GM23338 (cell line): ENCODE measurements around the gene CYRIA. TPM values are rescaled to one million over a fixed set of nuclear protein-coding genes. Genes with fewer than 3 reads are reported as not detected.

ENCODE experiments used
- ATAC-seq: fragments of 200-7000 bp; cut with Tn5 transposase; 3 replicates; pipeline ENCODE4 v1.9.1; 2020
- DNase-seq: peaks from one replicate; pipeline ENCODE4 v3.0.0-alpha.2; 2015; ENCODE audit warnings: low spot score
- H2AFZ ChIP-seq: fragments of 200-600 bp; sonication (generic); 2 replicates; pipeline ENCODE4 v1.8.0; 2016; ENCODE audit warnings: antibody characterized with exemption, mild to moderate bottlenecking, moderate library complexity
- H3F3A ChIP-seq: fragments of 200-600 bp; sonication (generic); replicated peaks from 2 replicates; pipeline ENCODE4 v1.8.0; 2017; ENCODE audit warnings: antibody characterized with exemption, mixed run types, low read depth
- H3K27ac ChIP-seq: fragments of 200-600 bp; sonication (generic); 2 replicates; pipeline ENCODE4 v1.6.1; 2016; ENCODE audit warnings: low read depth
- H3K27me3 ChIP-seq: fragments of 200-600 bp; sonication (generic); 2 replicates; pipeline ENCODE4 v1.8.0; 2016; ENCODE audit warnings: mild to moderate bottlenecking, mixed run types, moderate library complexity; ENCODE audit not compliant: insufficient read depth
- H3K36me3 ChIP-seq: fragments of 200-600 bp; sonication (generic); 2 replicates; pipeline ENCODE4 v1.8.0; 2016; ENCODE audit warnings: mild to moderate bottlenecking; ENCODE audit not compliant: insufficient read depth
- H3K4me1 ChIP-seq: fragments of 200-600 bp; sonication (generic); 2 replicates; pipeline ENCODE4 v1.8.0; 2016; ENCODE audit warnings: mild to moderate bottlenecking, moderate library complexity; ENCODE audit not compliant: insufficient read depth
- H3K4me2 ChIP-seq: fragments of 200-600 bp; sonication (generic); 2 replicates; pipeline ENCODE4 v1.7.1; 2017; ENCODE audit warnings: mixed run types
- H3K4me3 ChIP-seq: fragments of 200-600 bp; sonication (generic); 2 replicates; pipeline ENCODE4 v1.6.1; 2016; ENCODE audit warnings: mixed run types
- H3K79me2 ChIP-seq: fragments of 200-600 bp; sonication (generic); replicated peaks from 2 replicates; pipeline ENCODE4 v1.8.0; 2017; ENCODE audit warnings: mild to moderate bottlenecking; ENCODE audit not compliant: insufficient read depth
- H3K9me2 ChIP-seq: fragments of 200-600 bp; sonication (generic); 2 replicates; pipeline ENCODE4 v1.8.0; 2017; ENCODE audit not compliant: insufficient read depth
- H4K20me1 ChIP-seq: fragments of 200-600 bp; sonication (generic); replicated peaks from 2 replicates; pipeline ENCODE4 v1.8.0; 2017; ENCODE audit warnings: mild to moderate bottlenecking; ENCODE audit not compliant: insufficient read depth
- H3K27ac Mint-ChIP-seq: 2 replicates; pipeline ENCODE4 v1.8.0; 2020; ENCODE audit warnings: inconsistent platforms, mild to moderate bottlenecking, moderate library complexity, mixed read lengths
- H3K27me3 Mint-ChIP-seq: 3 replicates; pipeline ENCODE4 v1.8.0; 2022; ENCODE audit warnings: low read depth, mild to moderate bottlenecking, moderate library complexity, mixed read lengths, inconsistent platforms; ENCODE audit not compliant: insufficient read depth, poor library complexity
- H3K36me3 Mint-ChIP-seq: 3 replicates; pipeline ENCODE4 v1.8.0; 2021; ENCODE audit warnings: low read depth, mild to moderate bottlenecking, inconsistent platforms, moderate library complexity, mixed read lengths
- H3K4me1 Mint-ChIP-seq: 3 replicates; pipeline ENCODE4 v1.8.0; 2020; ENCODE audit warnings: mild to moderate bottlenecking, inconsistent platforms, mixed read lengths
- H3K4me3 Mint-ChIP-seq: 3 replicates; pipeline ENCODE4 v1.8.0; 2021; ENCODE audit warnings: moderate library complexity, mild to moderate bottlenecking, inconsistent platforms, mixed read lengths
- H3K9me3 Mint-ChIP-seq: 3 replicates; pipeline ENCODE4 v1.8.0; 2020; ENCODE audit warnings: moderate library complexity, mild to moderate bottlenecking, inconsistent platforms, mixed read lengths
- ETS1 ChIP-seq: IDR thresholded peaks from 2 replicates; pipeline ENCODE4 v1.6.1; 2016; ENCODE audit warnings: antibody characterized with exemption
- REST ChIP-seq: IDR thresholded peaks from one replicate; pipeline ENCODE4 v1.6.1; 2018; ENCODE audit warnings: antibody characterized with exemption; ENCODE audit not compliant: unreplicated experiment
- polyA plus RNA-seq: library from polyadenylated mRNA; unstranded; fragments of >200 nt; fragmentation: Nextera tagmentation; extraction: Ambion mirVana; gene quantifications from 2 replicates; pipeline ENCODE4 v1.2.1, GENCODE V29; 2016
- total RNA-seq: library from RNA; depleted of rRNA; stranded (reverse); fragments of >200 nt; shearing (Covaris generic); gene quantifications from 2 replicates; pipeline ENCODE4 v1.2.3, GENCODE V29; 2014
- TF ChIP-seq, protein P1 (sequence below): fragments of 250-450 bp; sonication (Bioruptor Pico); IDR thresholded peaks from 2 replicates; pipeline ENCODE4 v1.5.0; 2020; ENCODE audit warnings: mild to moderate bottlenecking, moderate library complexity

CYRIA gene
- total and polyA plus RNA-seq, 2 experiments from 2014 or later, result 3.0 to 5.3 TPM

- TF ChIP-seq, protein P1, sequence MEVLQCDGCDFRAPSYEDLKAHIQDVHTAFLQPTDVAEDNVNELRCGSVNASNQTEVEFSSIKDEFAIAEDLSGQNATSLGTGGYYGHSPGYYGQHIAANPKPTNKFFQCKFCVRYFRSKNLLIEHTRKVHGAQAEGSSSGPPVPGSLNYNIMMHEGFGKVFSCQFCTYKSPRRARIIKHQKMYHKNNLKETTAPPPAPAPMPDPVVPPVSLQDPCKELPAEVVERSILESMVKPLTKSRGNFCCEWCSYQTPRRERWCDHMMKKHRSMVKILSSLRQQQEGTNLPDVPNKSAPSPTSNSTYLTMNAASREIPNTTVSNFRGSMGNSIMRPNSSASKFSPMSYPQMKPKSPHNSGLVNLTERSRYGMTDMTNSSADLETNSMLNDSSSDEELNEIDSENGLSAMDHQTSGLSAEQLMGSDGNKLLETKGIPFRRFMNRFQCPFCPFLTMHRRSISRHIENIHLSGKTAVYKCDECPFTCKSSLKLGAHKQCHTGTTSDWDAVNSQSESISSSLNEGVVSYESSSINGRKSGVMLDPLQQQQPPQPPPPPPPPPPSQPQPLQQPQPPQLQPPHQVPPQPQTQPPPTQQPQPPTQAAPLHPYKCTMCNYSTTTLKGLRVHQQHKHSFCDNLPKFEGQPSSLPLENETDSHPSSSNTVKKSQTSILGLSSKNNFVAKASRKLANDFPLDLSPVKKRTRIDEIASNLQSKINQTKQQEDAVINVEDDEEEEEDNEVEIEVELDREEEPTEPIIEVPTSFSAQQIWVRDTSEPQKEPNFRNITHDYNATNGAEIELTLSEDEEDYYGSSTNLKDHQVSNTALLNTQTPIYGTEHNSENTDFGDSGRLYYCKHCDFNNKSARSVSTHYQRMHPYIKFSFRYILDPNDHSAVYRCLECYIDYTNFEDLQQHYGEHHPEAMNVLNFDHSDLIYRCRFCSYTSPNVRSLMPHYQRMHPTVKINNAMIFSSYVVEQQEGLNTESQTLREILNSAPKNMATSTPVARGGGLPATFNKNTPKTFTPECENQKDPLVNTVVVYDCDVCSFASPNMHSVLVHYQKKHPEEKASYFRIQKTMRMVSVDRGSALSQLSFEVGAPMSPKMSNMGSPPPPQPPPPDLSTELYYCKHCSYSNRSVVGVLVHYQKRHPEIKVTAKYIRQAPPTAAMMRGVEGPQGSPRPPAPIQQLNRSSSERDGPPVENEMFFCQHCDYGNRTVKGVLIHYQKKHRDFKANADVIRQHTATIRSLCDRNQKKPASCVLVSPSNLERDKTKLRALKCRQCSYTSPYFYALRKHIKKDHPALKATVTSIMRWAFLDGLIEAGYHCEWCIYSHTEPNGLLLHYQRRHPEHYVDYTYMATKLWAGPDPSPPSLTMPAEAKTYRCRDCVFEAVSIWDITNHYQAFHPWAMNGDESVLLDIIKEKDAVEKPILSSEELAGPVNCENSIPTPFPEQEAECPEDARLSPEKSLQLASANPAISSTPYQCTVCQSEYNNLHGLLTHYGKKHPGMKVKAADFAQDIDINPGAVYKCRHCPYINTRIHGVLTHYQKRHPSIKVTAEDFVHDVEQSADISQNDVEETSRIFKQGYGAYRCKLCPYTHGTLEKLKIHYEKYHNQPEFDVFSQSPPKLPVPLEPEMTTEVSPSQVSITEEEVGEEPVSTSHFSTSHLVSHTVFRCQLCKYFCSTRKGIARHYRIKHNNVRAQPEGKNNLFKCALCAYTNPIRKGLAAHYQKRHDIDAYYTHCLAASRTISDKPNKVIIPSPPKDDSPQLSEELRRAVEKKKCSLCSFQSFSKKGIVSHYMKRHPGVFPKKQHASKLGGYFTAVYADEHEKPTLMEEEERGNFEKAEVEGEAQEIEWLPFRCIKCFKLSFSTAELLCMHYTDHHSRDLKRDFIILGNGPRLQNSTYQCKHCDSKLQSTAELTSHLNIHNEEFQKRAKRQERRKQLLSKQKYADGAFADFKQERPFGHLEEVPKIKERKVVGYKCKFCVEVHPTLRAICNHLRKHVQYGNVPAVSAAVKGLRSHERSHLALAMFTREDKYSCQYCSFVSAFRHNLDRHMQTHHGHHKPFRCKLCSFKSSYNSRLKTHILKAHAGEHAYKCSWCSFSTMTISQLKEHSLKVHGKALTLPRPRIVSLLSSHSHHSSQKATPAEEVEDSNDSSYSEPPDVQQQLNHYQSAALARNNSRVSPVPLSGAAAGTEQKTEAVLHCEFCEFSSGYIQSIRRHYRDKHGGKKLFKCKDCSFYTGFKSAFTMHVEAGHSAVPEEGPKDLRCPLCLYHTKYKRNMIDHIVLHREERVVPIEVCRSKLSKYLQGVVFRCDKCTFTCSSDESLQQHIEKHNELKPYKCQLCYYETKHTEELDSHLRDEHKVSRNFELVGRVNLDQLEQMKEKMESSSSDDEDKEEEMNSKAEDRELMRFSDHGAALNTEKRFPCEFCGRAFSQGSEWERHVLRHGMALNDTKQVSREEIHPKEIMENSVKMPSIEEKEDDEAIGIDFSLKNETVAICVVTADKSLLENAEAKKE (CRISPR knock-in tag), result no peak
Measured at GRCh38 chr2:16683576-16683975, 17.9 kb upstream of the CYRIA start (continued).

DNA sequence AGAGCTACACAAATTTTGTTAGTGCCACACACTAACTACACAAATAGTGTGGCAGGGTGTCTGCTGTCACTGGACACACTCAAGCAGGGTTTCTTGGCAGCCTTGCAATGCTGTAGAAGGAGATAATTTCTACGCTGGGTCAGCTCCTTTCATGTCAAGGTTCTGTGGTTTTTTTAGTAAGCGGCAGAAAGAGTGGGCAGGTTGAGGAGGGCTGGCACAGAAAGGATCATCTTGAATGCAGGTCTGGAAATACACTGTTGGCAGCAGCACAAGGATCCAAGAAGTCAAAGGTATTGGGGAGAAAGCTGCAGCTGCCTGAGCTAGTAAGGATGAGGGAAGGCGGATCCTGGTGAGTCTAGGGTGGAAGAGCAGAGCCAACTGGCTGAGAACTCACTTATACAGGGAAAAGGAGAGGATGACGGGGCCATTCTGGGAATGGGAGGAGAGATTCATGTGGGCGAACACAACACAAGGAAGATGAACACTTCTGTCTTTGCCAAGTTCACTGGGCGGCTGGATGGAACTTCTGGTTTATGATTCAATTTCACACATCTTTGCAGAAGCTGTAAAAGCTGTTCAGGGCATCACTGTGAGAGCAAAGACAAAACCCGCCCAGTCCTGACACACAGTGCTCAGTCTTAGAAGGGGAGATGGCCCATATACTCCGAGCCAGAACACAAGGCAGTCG is 16.9 kb upstream of the CYRIA start:
- DNase-seq, result no peak
- Histone ChIP-seq H3K27me3 (no peaks in the 10 kb centered on the region), H3K4me1 (no peaks in the 10 kb centered on the region), H2AFZ (no peak overlapping the region), H3K4me3 (no peak overlapping the region), H3K4me2 (no peak overlapping the region), H3K79me2 (no peaks in the 10 kb centered on the region), H3K9me2 (no peaks in the 10 kb centered on the region), H3K27ac (no peak overlapping the region), H3K36me3 (no peaks in the 10 kb centered on the region), H3F3A (no peaks in the 10 kb centered on the region), H4K20me1 (no peaks in the 10 kb centered on the region)
- H3K4me1 Mint-ChIP-seq, result no peaks in the 10 kb centered on the region
- H3K36me3 Mint-ChIP-seq, result peaks cover 4% of the 10 kb centered on the region; the same call in 2 of the 3 replicates
- no peak for ATAC-seq
- H3K9me3 Mint-ChIP-seq, result peaks cover 16% of the 10 kb centered on the region
- no peak overlapping the region for H3K27ac Mint-ChIP-seq
- H3K4me3 Mint-ChIP-seq, result no peak overlapping the region
- peaks cover 5% of the 10 kb centered on the region for H3K27me3 Mint-ChIP-seq
- TF ChIP-seq, protein P1 (CRISPR knock-in tag), result no peak
- TF ChIP-seq ETS1 (no peak), REST (no peak)
